Sciatic nerve (tissue), 2 donors: ENCODE results near the gene TBCC. TPM values are rescaled to one million over a fixed set of nuclear protein-coding genes. Genes with fewer than 3 reads are reported as not detected.

Experiments used
- ATAC-seq: fragments of 200-7000 bp; cut with Tn5 transposase; one replicate; pipeline ENCODE4 v1.9.1; 2020; ENCODE audit warnings: mild to moderate bottlenecking, moderate library complexity
- DNase-seq: peaks from one replicate; pipeline ENCODE4 v3.0.0-alpha.2; 2020; ENCODE audit warnings: low spot score
- intact Hi-C: fragments of 100-400 bp; cut with DNase I; formaldehyde crosslinking; loops from one replicate; pipeline ENCODE4 v1.14.2; 2022
- total RNA-seq: library from RNA; stranded (reverse); fragmentation: NEBNext Ultra II Directional; extraction: Animal tissue kit (Norgen Biotek cat#: 25700); gene quantifications from one replicate; pipeline ENCODE4 v1.2.1, GENCODE V29; 2021
- donor health status: DM: no; HTN: no; CAD: no.
- donor health status: DM: no; HTN: no; CAD: no.

TBCC gene
- 12.7 TPM for total RNA-seq

- DNase-seq (peak; percentile 96), ATAC-seq (peak; percentile 95)
- intact Hi-C loops, result loop anchor here (2.0 to 10.0 kb wide), 2 partner anchors 39 to 129 kb away; partner anchors contain the start of gene RPL7L1
Observed at GRCh38 chr6:42745640-42746462, at the start of gene TBCC. Gene TBCC (minus strand): TSS chr6:42746103. CDS start chr6:42746073, 30 bp downstream.

GRCh38 chr6:42795651-42796050 is 49.7 kb upstream of the TBCC start:
- ATAC-seq, result no peak
- intact Hi-C loops, result no loop called here
- no peak for DNase-seq

- DNase-seq (no peak), ATAC-seq (no peak)
- intact Hi-C loops, result no loop called here
Observed at GRCh38 chr6:42791706-42792320, 45.9 kb upstream of the TBCC start.

GRCh38 chr6:42790549-42791181 is 44.8 kb upstream of the TBCC start:
- DNase-seq, result no peak
- peak; percentile 33 for ATAC-seq
- intact Hi-C loops, result no loop called here

GRCh38 chr6:42788671-42789070 is 42.8 kb upstream of the TBCC start:
- DNase-seq (no peak), ATAC-seq (no peak)
- intact Hi-C loops, result loop anchor here (5.0 kb wide), 1 partner anchor 234 kb away; the partner anchor contains the start of gene RRP36

- intact Hi-C loops, result loop anchor here (5.0 kb wide), 1 partner anchor 235 kb away; the partner anchor contains the start of gene RRP36
- DNase-seq (no peak), ATAC-seq (no peak)
Observed at GRCh38 chr6:42787063-42787472, 41.2 kb upstream of the TBCC start.

- DNase-seq (no peak), ATAC-seq (no peak)
- intact Hi-C loops, result loop anchor here (5.0 kb wide), 1 partner anchor 236 kb away; the partner anchor contains the start of gene RRP36
Observed at GRCh38 chr6:42786525-42786985, 40.7 kb upstream of the TBCC start.

GRCh38 chr6:42784717-42785498 is 39.0 kb upstream of the TBCC start:
- ATAC-seq (no peak), DNase-seq (no peak)
- intact Hi-C loops, result loop anchor here (2.0 to 5.0 kb wide), 2 partner anchors 38 to 237 kb away; partner anchors contain the start of genes RRP36 and TBCC

GRCh38 chr6:42783876-42784642 is 38.2 kb upstream of the TBCC start:
- ATAC-seq, result no peak
- intact Hi-C loops, result loop anchor here (2.0 kb wide), 1 partner anchor 37 kb away; the partner anchor contains the start of gene TBCC
- no peak for DNase-seq

- intact Hi-C loops, result no loop called here
Observed at GRCh38 chr6:42783177-42783875, 37.4 kb upstream of the TBCC start.

GRCh38 chr6:42782689-42783176 is 36.8 kb upstream of the TBCC start:
- intact Hi-C loops, result no loop called here
- peak; percentile 84 for ATAC-seq

More at GRCh38 chr6:42783177-42783875, 37.4 kb upstream of the TBCC start:
- DNase-seq (peak; percentile 88), ATAC-seq (peak; percentile 80)

GRCh38 chr6:42781796-42782688 is 36.1 kb upstream of the TBCC start, which contains the start of gene BICRAL:
Gene BICRAL (plus strand): TSS chr6:42782052. CDS start chr6:42822023, 39,971 bp downstream.
- DNase-seq (peak; percentile 75), ATAC-seq (peak; percentile 15)
- intact Hi-C loops, result no loop called here

More at GRCh38 chr6:42782689-42783176, 36.8 kb upstream of the TBCC start:
- DNase-seq, result peak; percentile 89

- DNase-seq, result no peak
- no peak for ATAC-seq
- intact Hi-C loops, result no loop called here
Observed at GRCh38 chr6:42781546-42781795, 35.6 kb upstream of the TBCC start.

- intact Hi-C loops, result no loop called here
- DNase-seq (no peak), ATAC-seq (no peak)
Observed at GRCh38 chr6:42779521-42779920, 33.6 kb upstream of the TBCC start.

- DNase-seq (no peak), ATAC-seq (no peak)
- intact Hi-C loops, result no loop called here
Observed at GRCh38 chr6:42778122-42778521, 32.2 kb upstream of the TBCC start.

- intact Hi-C loops, result no loop called here
- no peak for DNase-seq
Observed at GRCh38 chr6:42777126-42777822, 31.4 kb upstream of the TBCC start.

More at GRCh38 chr6:42777126-42777822, 31.4 kb upstream of the TBCC start:
- ATAC-seq, result no peak
